Measurements from ENCODE around the gene GPR180. TPM values are rescaled to one million over a fixed set of nuclear protein-coding genes. Genes with fewer than 3 reads are reported as not detected.

The GPR180 gene
- 1 to 10 TPM; 7.2 to 7.5 TPM for total RNA-seq

DNA sequence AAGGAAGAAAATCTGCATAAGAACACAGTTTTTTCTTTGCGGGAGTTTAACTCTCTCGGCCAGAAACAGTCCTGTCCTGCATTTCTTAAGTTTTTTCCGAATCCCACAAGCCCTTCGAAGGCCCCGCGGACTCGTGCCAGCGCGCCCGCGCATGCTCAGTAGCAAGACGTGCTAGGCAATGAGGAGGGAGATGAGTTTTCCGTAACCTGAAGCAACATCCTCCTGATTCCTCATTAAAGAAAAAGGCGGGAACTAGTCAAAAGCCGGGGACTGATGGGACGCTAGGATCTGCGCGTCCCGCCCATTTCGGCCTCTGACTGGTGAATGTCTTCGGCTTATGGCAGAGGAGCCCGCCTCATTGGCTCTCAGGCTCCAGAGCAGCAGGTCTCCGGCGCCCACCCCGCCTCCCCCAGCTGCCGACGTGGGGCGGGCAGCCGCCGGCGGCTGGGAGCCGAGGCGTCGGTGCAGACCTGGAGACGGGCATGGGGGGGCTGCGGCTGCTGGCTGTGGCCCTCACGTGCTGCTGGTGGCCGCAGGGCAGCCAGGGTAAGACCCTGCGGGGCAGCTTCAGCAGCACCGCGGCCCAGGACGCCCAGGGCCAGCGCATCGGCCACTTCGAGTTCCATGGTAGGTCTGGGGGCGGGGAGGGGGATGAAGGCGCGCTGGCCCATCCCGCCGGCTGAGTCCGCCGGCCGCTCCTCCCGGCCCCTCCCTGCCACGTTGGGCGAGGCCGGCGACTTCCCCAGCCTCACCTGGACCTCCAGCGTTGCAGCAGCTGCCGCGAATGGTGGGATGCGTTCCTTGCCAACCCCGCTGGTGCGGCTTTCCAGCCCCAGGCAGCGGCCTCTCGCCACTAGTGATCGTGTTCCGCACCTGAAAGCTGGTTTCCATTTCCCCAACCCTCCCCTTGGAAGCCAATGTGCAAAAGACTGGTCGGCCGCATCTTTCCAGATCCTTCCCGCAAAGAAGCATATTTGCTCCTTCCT lies at the start of gene GPR180:
TSS of gene GPR180 (plus strand) at position 412 of the 986 bp plus-strand sequence. CDS start at position 483, 71 bp downstream.
- DNase-seq (peak; percentile 95), ATAC-seq (peak; percentile 100)
- no peaks in the 10 kb centered on the region for H3K27me3 Mint-ChIP-seq
- H3K9me3 Mint-ChIP-seq (ENCODE audit: low read depth): peaks cover 2% of the 10 kb centered on the region
- peaks cover 34% of the 10 kb centered on the region for H3K4me1 Mint-ChIP-seq
- CTCF ChIA-PET: interaction anchor here (1.0 to 2.7 kb wide), 3 partner anchors 10 to 52 kb away, joined by 3 to 14 read pairs (median 12); no protein-coding TSS in a partner anchor
- H3K36me3 Mint-ChIP-seq: peaks cover 18% of the 10 kb centered on the region
- peak within 1 kb of the TSS; percentile 84 for H3K4me3 Mint-ChIP-seq
- peak within 1 kb of the TSS; percentile 76 for H3K27ac Mint-ChIP-seq

DNA sequence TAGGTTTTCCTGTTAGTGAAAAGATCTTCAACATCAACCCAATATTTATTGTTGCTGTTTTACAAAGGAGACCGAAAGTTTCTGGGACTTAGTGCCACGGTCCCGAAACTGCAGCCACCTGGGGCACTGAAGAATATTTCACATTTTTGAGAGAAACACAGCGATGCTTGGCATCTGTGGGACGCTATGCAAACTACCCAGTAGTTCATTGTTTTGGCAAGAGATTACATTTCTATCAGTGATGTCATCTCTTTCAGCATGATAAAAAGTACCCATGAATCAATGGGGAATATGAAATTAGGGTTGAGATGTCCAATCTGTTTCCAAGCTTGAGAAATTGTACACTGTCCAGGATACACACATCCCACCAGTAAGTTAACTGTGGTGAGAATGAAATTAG lies 49.6 kb upstream of the GPR180 start:
- no peak for ATAC-seq
- Mint-ChIP-seq H3K27me3 (peaks cover 9% of the 10 kb centered on the region), H3K36me3 (peaks cover 2% of the 10 kb centered on the region), H3K4me3 (no peak overlapping the region), H3K9me3 (ENCODE audit: low read depth) (no peaks in the 10 kb centered on the region), H3K27ac (no peak overlapping the region), H3K4me1 (peaks cover 17% of the 10 kb centered on the region)
- CTCF ChIA-PET: no interaction called here
- no peak for DNase-seq

DNA sequence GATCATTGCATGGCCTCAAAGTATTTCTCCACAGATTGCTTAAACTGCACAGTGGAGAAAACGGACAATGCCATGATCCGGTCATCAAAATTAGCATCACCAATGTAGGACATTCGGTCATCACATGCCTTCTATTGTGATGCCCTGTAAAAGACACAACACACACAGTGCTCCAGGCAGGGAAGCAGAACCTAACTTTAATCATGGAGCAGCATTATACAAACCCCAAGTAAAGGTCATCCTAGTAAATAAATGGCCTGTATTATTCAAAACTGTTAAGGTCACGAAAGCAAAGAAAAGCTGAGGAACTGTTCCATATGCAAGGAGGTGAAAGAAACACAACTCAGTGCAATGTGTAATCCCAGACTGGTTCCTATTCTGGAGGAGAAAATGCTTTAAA lies 47.9 kb upstream of the GPR180 start:
- Mint-ChIP-seq H3K27ac (no peak overlapping the region), H3K36me3 (peaks cover 8% of the 10 kb centered on the region), H3K27me3 (peaks cover 9% of the 10 kb centered on the region), H3K4me3 (no peak overlapping the region), H3K9me3 (ENCODE audit: low read depth) (no peaks in the 10 kb centered on the region), H3K4me1 (peaks cover 17% of the 10 kb centered on the region)
- no peak for ATAC-seq
- no peak for DNase-seq
- CTCF ChIA-PET: interaction anchor here (1.0 kb wide), 1 partner anchor 118 kb away, joined by 3 read pairs; no protein-coding TSS in a partner anchor

DNA sequence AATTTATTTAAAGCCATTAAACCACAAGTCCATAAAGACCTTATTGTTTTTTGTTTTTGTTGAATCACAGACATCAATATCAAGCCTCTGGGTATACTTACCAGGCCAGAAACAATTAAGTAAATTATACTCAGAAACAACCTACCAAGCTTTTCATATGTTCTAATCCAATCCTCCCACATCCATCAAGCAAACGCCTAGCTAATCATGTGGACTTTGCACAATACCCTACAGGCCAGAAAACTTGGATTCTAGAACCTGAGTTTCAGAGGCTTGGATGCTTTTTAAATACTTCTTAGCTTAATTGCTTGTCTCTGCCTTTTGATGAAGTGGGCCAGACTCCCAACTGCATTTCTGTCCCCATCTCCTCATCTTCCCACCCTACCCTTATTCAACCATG lies 45.6 kb upstream of the GPR180 start:
- Mint-ChIP-seq H3K27me3 (no peaks in the 10 kb centered on the region), H3K4me1 (peaks cover 14% of the 10 kb centered on the region), H3K27ac (no peak overlapping the region), H3K9me3 (ENCODE audit: low read depth) (no peaks in the 10 kb centered on the region), H3K4me3 (no peak overlapping the region), H3K36me3 (peaks cover 8% of the 10 kb centered on the region)
- ATAC-seq: no peak
- CTCF ChIA-PET: interaction anchor here (1.5 kb wide), 1 partner anchor 10 kb away, joined by 5 read pairs; no protein-coding TSS in a partner anchor
- DNase-seq: no peak

DNA sequence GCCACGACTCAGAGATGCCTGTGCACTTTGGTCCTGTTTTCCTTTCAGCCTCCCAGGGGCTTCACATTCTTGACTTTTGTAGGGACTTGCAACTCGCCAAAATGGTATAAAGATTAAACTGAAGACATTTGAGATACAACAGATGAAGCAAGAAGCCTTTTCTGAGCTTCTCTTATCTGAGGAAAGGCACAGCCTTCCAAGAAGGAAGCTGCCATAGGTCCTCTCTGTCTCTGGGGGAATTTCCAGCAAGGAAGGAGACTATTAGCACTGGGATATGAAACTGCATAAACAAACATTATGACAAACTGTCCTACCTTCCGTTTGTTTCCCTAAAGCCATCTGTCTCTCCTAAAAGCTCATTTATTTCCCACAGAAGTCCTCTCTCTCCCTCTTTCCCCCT lies 45.0 kb upstream of the GPR180 start:
- no peak overlapping the region for H3K27ac Mint-ChIP-seq
- H3K36me3 Mint-ChIP-seq: peaks cover 11% of the 10 kb centered on the region
- CTCF ChIA-PET: interaction anchor here (1.5 kb wide), 1 partner anchor 9 kb away, joined by 5 read pairs; no protein-coding TSS in a partner anchor

DNA sequence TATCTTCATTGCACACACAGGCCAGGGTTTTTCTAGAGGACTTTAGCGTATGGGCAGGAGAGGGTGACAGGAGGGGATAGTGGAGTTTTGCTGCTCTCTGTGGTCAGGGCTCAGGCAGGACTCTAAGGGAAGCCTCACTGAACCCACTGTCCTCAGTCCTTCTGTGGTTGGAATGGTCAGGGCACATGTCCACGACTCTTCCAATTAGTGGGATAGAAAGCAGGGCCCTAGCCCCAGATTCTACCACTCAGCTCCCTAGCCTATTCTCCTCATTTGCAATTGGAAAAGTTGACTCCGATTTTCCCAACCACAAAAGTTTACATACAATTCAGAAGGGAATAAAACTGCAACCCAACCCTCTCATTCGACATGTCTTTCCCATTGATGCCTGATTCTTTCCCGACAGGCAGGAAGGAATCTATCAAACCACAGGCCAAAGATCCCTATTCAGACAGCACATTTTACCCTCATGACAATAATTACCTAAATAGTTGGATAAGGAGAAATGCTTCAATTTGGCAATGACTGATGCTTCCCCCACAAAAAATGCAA lies 43.9 kb upstream of the GPR180 start:
- ATAC-seq: no peak
- DNase-seq: no peak
- no peak overlapping the region for H3K27ac Mint-ChIP-seq
- no peaks in the 10 kb centered on the region for H3K9me3 Mint-ChIP-seq (ENCODE audit: low read depth)
- H3K4me3 Mint-ChIP-seq: no peak overlapping the region
- no peaks in the 10 kb centered on the region for H3K27me3 Mint-ChIP-seq
- CTCF ChIA-PET: no interaction called here
- peaks cover 18% of the 10 kb centered on the region for H3K36me3 Mint-ChIP-seq
- peaks cover 14% of the 10 kb centered on the region for H3K4me1 Mint-ChIP-seq

More for the DNA sequence above, 45.0 kb upstream of the GPR180 start:
- Mint-ChIP-seq H3K27me3 (no peaks in the 10 kb centered on the region), H3K9me3 (ENCODE audit: low read depth) (no peaks in the 10 kb centered on the region), H3K4me1 (peaks cover 14% of the 10 kb centered on the region), H3K4me3 (no peak overlapping the region)
- ATAC-seq (no peak), DNase-seq (no peak)

DNA sequence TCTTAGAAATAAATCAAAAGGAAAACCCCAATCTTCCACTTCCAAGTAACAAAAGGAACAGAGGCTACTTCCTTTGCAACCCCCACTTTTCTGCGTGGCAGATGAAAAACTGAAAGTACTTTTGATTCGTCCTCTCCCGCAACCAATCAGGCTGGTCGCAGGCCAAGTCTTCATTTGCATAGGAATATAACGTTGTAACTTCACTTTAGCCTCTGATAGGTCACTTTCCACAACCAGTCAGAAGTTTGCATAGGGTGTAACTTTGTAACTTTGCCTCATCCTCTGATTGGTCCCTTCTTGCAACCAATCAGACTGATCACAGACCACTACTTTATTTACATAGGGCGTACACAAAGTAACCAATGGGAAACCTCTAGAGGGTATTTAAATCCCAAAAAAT lies 42.9 kb upstream of the GPR180 start:
- Mint-ChIP-seq H3K36me3 (peaks cover 24% of the 10 kb centered on the region), H3K4me1 (peaks cover 14% of the 10 kb centered on the region), H3K9me3 (ENCODE audit: low read depth) (no peaks in the 10 kb centered on the region), H3K4me3 (peak overlapping the region; percentile 6), H3K27ac (peak overlapping the region; percentile 55), H3K27me3 (no peaks in the 10 kb centered on the region)
- peak; percentile 55 for ATAC-seq
- CTCF ChIA-PET: no interaction called here
- DNase-seq: peak; percentile 48

DNA sequence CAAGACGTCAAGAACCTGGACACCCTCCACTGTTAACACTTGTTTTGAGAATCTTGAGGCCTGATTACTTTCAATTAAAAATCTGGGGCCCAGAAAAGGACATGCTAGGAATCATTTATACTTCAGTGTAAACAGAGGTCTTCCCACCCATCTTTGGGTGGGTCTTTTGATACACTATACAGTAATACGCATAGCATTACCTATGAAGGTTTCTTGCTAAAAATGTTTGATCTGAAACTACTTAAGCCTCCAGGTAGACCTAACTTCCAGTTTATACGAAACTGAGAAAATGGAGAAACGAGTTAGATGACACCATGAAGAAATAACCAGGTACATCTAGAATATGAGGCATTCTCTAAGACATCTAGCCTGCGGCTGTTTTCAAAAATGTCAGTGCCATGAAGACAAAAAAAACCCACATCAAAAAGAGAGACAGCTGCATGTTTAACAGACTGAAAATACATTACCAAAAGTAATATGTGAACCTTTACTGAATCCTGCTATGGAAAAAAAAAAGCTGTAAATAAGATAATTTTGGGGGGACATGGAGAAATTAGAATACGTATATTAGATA lies 42.3 kb upstream of the GPR180 start:
- CTCF ChIA-PET: no interaction called here
- Mint-ChIP-seq H3K27ac (no peak overlapping the region), H3K36me3 (peaks cover 24% of the 10 kb centered on the region), H3K4me3 (no peak overlapping the region), H3K4me1 (peaks cover 14% of the 10 kb centered on the region), H3K9me3 (ENCODE audit: low read depth) (no peaks in the 10 kb centered on the region), H3K27me3 (no peaks in the 10 kb centered on the region)
- no peak for ATAC-seq
- DNase-seq: no peak

DNA sequence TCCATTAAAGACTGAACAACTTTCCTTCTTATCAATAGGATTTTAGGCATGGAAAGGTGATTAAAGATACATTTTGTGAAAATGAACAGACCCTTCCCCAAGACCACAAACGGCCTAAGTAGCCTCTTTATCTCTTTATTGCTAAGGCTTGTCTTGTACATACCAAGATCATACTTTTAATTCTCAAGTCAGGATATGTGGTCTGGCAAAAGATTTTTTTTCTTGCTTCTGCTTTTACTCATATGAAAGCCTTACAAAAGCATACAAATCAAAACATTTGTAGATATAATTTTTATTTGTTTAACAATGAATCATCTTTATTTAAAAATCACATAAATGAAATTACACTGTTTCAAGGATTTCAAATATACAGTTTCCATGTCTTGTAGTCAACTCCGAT lies 41.5 kb upstream of the GPR180 start:
- ATAC-seq (no peak), DNase-seq (no peak)
- H3K36me3 Mint-ChIP-seq: peaks cover 24% of the 10 kb centered on the region
- no peak overlapping the region for H3K4me3 Mint-ChIP-seq
- CTCF ChIA-PET: no interaction called here
- peaks cover 14% of the 10 kb centered on the region for H3K4me1 Mint-ChIP-seq
- H3K27ac Mint-ChIP-seq: no peak overlapping the region
- H3K27me3 Mint-ChIP-seq: no peaks in the 10 kb centered on the region
- H3K9me3 Mint-ChIP-seq (ENCODE audit: low read depth): no peaks in the 10 kb centered on the region

DNA sequence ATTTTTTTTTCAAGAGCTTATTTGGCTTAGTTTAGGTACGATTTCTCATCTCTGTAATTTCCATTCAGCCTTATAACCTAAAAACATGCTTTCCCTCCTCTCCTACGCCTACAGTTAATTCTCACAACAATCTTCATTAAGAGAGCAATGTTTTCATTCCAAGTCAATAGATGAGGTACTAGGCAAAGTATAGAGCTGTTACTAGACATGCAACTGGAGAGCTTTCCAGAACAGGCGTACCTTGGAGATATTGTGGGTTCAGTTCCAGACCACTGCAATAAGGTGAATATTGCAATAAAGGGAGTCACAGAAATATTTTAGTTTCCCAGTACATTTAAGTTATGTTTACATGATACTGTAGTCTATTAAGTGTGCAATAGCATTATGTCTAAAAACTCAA lies 40.5 kb upstream of the GPR180 start:
- H3K4me3 Mint-ChIP-seq: no peak overlapping the region
- ATAC-seq (no peak), DNase-seq (no peak)
- H3K27ac Mint-ChIP-seq: no peak overlapping the region
- peaks cover 24% of the 10 kb centered on the region for H3K36me3 Mint-ChIP-seq
- H3K9me3 Mint-ChIP-seq (ENCODE audit: low read depth): no peaks in the 10 kb centered on the region
- CTCF ChIA-PET: no interaction called here
- H3K27me3 Mint-ChIP-seq: no peaks in the 10 kb centered on the region
- H3K4me1 Mint-ChIP-seq: peaks cover 14% of the 10 kb centered on the region

DNA sequence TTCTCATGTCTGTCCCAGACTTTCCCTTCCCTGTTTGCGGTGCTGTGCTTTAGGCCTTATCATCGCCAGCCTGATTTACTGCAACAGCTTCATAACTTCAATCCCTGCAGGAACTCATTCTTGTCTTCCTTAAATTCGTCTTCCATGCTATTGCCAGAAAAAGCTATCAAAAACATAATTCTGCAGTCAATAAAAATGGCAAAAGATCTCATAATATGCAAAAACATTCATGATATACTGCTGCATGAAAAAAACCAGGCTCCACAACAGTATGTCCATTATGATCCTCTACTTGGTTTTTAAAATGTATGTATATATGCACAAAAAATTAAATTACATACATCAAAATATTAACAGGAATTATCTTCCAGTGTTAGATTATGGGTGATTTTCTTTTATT lies 34.1 kb upstream of the GPR180 start:
- CTCF ChIA-PET: no interaction called here

DNA sequence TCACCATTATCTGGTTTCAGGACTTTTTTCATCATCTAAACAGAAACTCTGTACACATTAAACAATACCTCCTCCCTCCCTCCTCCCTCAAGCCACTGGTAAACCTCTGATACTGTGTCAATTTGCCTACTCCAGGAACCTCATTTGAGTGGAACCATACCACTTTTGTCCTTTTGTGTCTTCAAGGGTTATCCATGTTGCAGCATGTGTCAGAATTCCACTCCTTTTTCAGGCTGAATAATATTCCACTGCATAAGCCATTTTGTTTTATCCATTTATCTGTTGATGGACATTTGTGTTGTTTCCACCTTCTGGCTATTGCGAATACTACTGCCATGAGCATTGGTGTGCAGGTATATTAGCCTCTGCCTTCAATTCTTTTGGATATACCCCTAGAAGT lies 33.2 kb upstream of the GPR180 start:
- Mint-ChIP-seq H3K27me3 (no peaks in the 10 kb centered on the region), H3K4me1 (no peaks in the 10 kb centered on the region), H3K36me3 (peaks cover 53% of the 10 kb centered on the region), H3K4me3 (no peak overlapping the region), H3K9me3 (ENCODE audit: low read depth) (no peaks in the 10 kb centered on the region), H3K27ac (no peak overlapping the region)
- ATAC-seq: no peak
- CTCF ChIA-PET: no interaction called here
- no peak for DNase-seq

More for the DNA sequence above, 34.1 kb upstream of the GPR180 start:
- Mint-ChIP-seq H3K27ac (no peak overlapping the region), H3K36me3 (peaks cover 49% of the 10 kb centered on the region), H3K4me1 (no peaks in the 10 kb centered on the region), H3K27me3 (no peaks in the 10 kb centered on the region), H3K4me3 (no peak overlapping the region), H3K9me3 (ENCODE audit: low read depth) (no peaks in the 10 kb centered on the region)
- no peak for DNase-seq
- ATAC-seq: no peak

DNA sequence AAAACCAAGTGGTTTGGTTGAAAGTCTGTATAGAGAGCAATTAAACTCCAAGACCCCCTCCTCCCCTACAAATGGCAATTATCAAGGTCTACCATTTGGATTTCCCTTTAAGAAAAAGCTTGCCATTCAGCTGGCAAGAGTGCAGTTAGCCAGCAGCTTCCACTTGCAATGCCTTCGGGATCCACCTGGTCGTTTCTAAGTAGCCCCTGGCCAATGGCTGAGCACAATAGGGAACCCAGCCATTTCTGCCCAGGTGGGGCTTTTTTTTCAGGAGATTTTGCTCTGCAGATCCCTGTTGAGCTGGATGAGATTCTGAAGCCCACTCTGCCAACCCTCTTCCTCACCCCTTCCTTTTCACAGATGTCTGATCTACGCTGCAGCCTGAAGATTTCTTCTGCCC lies 32.0 kb upstream of the GPR180 start:
- Mint-ChIP-seq H3K27ac (no peak overlapping the region), H3K27me3 (no peaks in the 10 kb centered on the region), H3K4me1 (no peaks in the 10 kb centered on the region), H3K4me3 (no peak overlapping the region), H3K36me3 (peaks cover 59% of the 10 kb centered on the region), H3K9me3 (ENCODE audit: low read depth) (no peaks in the 10 kb centered on the region)
- CTCF ChIA-PET: interaction anchor here (1.3 kb wide), 2 partner anchors 10 to 50 kb away, joined by 3 read pairs; no protein-coding TSS in a partner anchor
- ATAC-seq (no peak), DNase-seq (no peak)
